H1 (cell line): Measurements from ENCODE around the gene ZNF385D.

ENCODE experiments used
- CBX5 ChIP-seq: fragments of 300-800, 300-1000 bp; sonication (generic); IDR thresholded peaks from 2 replicates; pipeline ENCODE4 v1.7.1; 2016; ENCODE audit warnings: antibody characterized with exemption, low read length, low read depth
- CEBPB ChIP-seq: IDR thresholded peaks from 2 replicates; pipeline ENCODE4 v1.6.1; 2012; ENCODE audit warnings: low read depth, low read length
- FOSL1 ChIP-seq: IDR thresholded peaks from 2 replicates; pipeline ENCODE4 v1.6.1; 2011; ENCODE audit warnings: mild to moderate bottlenecking, low read depth, low read length, moderate library complexity; ENCODE audit not compliant: insufficient read depth
- POLR2A ChIP-seq, 2 experiments: IDR thresholded peaks; 1 replicate in 1 of 2; 2 replicates in 1 of 2; pipeline ENCODE4 v1.6.1; 2011; ENCODE audit warnings: low read depth in 2 of 2, low read length in 2 of 2, mild to moderate bottlenecking in 2 of 2; ENCODE audit errors: control extremely low read depth in 1 of 2
- POLR2AphosphoS5 ChIP-seq: IDR thresholded peaks from 2 replicates; pipeline ENCODE4 v1.6.1; 2011; ENCODE audit warnings: low read depth, low read length
- SP1 ChIP-seq: IDR thresholded peaks from 2 replicates; pipeline ENCODE4 v1.6.1; 2011; ENCODE audit warnings: low read depth, low read length
- TBP ChIP-seq: IDR thresholded peaks from 2 replicates; pipeline ENCODE4 v1.6.1; 2011; ENCODE audit warnings: low read depth, low read length, improper control_type of control experiment
- YY1 ChIP-seq: IDR thresholded peaks from 2 replicates; pipeline ENCODE4 v1.6.1; 2011; ENCODE audit warnings: low read depth, mild to moderate bottlenecking, low read length
- TF ChIP-seq, protein P1 (sequence below), 3 experiments: IDR thresholded peaks; 1 replicate in 2 of 3; 2 replicates in 1 of 3; pipeline versions ENCODE4 v1.5.1 to v1.6.1; 2011; ENCODE audit warnings: low read length in 3 of 3, mild to moderate bottlenecking in 3 of 3, inconsistent platforms in 2 of 3, low read depth in 1 of 3, moderate library complexity in 1 of 3; ENCODE audit not compliant: insufficient read depth in 1 of 3; ENCODE audit errors: control extremely low read depth in 1 of 3

DNA sequence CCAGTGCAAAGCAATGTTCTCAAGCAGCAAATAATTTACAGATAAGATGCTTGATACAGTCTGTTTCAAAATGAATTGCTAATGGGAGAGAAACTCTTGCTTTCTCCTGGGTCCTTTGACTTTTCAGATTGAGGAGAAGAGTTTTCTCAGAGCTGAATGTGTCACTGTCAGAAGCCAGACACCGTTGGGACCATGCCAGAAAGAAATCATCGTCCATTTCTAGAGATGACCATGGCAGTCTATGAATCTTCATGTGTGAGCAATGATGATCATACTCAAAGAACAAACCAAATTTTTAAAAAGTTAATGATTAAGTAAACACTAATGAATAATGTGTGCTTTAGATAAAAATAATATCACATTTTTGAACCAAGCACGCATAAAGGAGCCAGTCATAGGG is 77.6 kb downstream of the ZNF385D start:
- TF ChIP-seq POLR2AphosphoS5 (no peak), SP1 (no peak), CEBPB (no peak), TBP (no peak), YY1 (no peak), POLR2A (IDR thresholded peaks at IDR 0.05; ENCODE audit: control extremely low read depth in 1 of 2, low read depth in 2 of 2, low read length in 2 of 2) (no peak), FOSL1 (no peak), CBX5 (no peak)
- TF ChIP-seq, protein P1, sequence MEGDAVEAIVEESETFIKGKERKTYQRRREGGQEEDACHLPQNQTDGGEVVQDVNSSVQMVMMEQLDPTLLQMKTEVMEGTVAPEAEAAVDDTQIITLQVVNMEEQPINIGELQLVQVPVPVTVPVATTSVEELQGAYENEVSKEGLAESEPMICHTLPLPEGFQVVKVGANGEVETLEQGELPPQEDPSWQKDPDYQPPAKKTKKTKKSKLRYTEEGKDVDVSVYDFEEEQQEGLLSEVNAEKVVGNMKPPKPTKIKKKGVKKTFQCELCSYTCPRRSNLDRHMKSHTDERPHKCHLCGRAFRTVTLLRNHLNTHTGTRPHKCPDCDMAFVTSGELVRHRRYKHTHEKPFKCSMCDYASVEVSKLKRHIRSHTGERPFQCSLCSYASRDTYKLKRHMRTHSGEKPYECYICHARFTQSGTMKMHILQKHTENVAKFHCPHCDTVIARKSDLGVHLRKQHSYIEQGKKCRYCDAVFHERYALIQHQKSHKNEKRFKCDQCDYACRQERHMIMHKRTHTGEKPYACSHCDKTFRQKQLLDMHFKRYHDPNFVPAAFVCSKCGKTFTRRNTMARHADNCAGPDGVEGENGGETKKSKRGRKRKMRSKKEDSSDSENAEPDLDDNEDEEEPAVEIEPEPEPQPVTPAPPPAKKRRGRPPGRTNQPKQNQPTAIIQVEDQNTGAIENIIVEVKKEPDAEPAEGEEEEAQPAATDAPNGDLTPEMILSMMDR (IDR thresholded peaks at IDR 0.05; ENCODE audit: control extremely low read depth in 1 of 3, insufficient read depth in 1 of 3, low read depth in 1 of 3, low read length in 3 of 3) = no peak
